Fibroblast of mammary gland (primary cell): ENCODE results near the gene ANKRD7.

Source experiments
- DNase-seq: peaks from one replicate; pipeline ENCODE4 v3.0.0-alpha.2; 2010; ENCODE audit warnings: low read depth
- H3K4me3 ChIP-seq: 2 replicates; pipeline ENCODE4 v1.5.1; 2011; ENCODE audit warnings: low read depth, mild to moderate bottlenecking, low read length, moderate library complexity; ENCODE audit not compliant: control insufficient read depth
- CTCF ChIP-seq: conservative IDR thresholded peaks from 2 replicates; pipeline ENCODE4 v1.5.1; 2011; ENCODE audit warnings: low read depth, low read length, inconsistent platforms; ENCODE audit not compliant: control insufficient read depth, insufficient read depth

ANKRD7 gene

GRCh38 chr7:118224521-118224920, at the start of gene ANKRD7:
Gene ANKRD7 (plus strand): TSS chr7:118224704. CDS start chr7:118224831, 127 bp downstream.
- H3K4me3 ChIP-seq, result no peak within 1 kb of the TSS
- DNase-seq, result no peak
- TF ChIP-seq CTCF, result no peak

- H3K4me3 ChIP-seq, result no peak overlapping the region
- no peak for DNase-seq
- no peak for TF ChIP-seq CTCF
These were observed 48.8 kb upstream of the ANKRD7 start for GRCh38 chr7:118175740-118176139.

- DNase-seq, result no peak
- no peak for TF ChIP-seq CTCF
These were observed 45.3 kb upstream of the ANKRD7 start for GRCh38 chr7:118179191-118179590.

GRCh38 chr7:118182593-118183427, 41.7 kb upstream of the ANKRD7 start:
- DNase-seq, result peak; percentile 16
- TF ChIP-seq CTCF, result no peak
- H3K4me3 ChIP-seq, result peak overlapping the region; percentile 79

More at GRCh38 chr7:118179191-118179590, 45.3 kb upstream of the ANKRD7 start:
- H3K4me3 ChIP-seq, result no peak overlapping the region

- no peak for TF ChIP-seq CTCF
- H3K4me3 ChIP-seq, result peak overlapping the region; percentile 79
- DNase-seq, result no peak
These were observed 41.1 kb upstream of the ANKRD7 start for GRCh38 chr7:118183428-118183785.

GRCh38 chr7:118183786-118184564, 40.5 kb upstream of the ANKRD7 start, which contains the start of gene LSM8:
Gene LSM8 (plus strand): TSS chr7:118184164. CDS start chr7:118184224, 60 bp downstream.
- TF ChIP-seq CTCF, result no peak
- peak within 1 kb of the TSS; percentile 79 for H3K4me3 ChIP-seq
- peak; percentile 98 for DNase-seq
